ENCODE results near the gene MAPK8IP1. TPM values are rescaled to one million over a fixed set of nuclear protein-coding genes. Genes with fewer than 3 reads are reported as not detected.

Gene MAPK8IP1
- total and polyA plus RNA-seq, 10 donors: 0.80 to 6.0 (median 3.1) TPM

DNA sequence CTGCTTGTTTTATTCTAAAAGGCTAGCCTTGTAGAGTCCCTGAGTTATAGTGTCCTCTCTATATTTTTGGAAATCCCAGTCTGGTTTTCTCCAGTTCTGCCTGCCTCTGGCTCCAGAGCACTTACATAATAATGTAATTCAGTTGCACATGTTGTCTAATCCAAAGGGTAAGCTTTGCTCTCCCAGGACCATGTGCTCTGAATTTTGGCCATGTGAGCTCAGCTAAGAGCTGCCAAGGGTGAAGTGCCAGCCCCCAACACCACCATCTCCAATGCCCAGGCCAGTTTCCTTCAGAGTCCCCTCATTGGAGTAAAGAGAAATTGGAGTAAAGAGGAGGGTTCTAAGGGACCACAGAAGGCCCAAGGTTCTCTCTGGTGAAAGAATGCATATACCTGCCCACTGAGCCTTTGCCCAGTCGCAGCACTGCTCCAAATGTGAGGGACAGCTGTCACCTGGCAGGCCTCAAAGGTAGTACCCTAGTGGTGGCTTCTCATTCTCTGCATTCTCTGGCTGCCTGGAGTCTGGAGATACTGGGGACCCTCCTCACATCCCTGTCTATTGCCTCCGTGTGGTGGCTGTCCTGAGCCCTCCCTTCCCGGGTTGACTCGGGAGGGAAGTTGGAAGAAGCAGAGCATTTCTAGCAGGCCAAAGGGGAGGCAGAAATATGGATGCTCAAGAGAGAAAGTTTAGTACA is 33.3 kb upstream of the MAPK8IP1 start:
- H3K27me3 ChIP-seq (replicated peaks in 1 of 7): no peaks in the 10 kb centered on the region
- intact Hi-C loops (cut with DNase I; ENCODE audit: low total_unique reads): no loop called here
- DNase-seq: no peak
- WGBS, 5 donors: 61 to 81% (median 75%) methylated on average over 4 of the region's 4 CpGs
- peaks cover 41 to 95% (median 70%) of the 10 kb centered on the region in 6 donors for H3K4me1 ChIP-seq
- no peak overlapping the region for H3K4me3 ChIP-seq
- no peaks in the 10 kb centered on the region for H3K9me3 ChIP-seq
- TF ChIP-seq, protein P1, sequence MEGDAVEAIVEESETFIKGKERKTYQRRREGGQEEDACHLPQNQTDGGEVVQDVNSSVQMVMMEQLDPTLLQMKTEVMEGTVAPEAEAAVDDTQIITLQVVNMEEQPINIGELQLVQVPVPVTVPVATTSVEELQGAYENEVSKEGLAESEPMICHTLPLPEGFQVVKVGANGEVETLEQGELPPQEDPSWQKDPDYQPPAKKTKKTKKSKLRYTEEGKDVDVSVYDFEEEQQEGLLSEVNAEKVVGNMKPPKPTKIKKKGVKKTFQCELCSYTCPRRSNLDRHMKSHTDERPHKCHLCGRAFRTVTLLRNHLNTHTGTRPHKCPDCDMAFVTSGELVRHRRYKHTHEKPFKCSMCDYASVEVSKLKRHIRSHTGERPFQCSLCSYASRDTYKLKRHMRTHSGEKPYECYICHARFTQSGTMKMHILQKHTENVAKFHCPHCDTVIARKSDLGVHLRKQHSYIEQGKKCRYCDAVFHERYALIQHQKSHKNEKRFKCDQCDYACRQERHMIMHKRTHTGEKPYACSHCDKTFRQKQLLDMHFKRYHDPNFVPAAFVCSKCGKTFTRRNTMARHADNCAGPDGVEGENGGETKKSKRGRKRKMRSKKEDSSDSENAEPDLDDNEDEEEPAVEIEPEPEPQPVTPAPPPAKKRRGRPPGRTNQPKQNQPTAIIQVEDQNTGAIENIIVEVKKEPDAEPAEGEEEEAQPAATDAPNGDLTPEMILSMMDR (IDR thresholded peaks at IDR 0.05 in 8 of 11, conservative IDR thresholded peaks at IDR 0.05 in 3 of 11): no peak
- no peak for TF ChIP-seq POLR2A (IDR thresholded peaks at IDR 0.05)
- peaks cover 0 to 38% (median 13%) of the 10 kb centered on the region in 6 donors for H3K36me3 ChIP-seq
- peak overlapping the region in 6 of 8 donors; percentile 4 to 41 (median 20) for H3K27ac ChIP-seq

DNA sequence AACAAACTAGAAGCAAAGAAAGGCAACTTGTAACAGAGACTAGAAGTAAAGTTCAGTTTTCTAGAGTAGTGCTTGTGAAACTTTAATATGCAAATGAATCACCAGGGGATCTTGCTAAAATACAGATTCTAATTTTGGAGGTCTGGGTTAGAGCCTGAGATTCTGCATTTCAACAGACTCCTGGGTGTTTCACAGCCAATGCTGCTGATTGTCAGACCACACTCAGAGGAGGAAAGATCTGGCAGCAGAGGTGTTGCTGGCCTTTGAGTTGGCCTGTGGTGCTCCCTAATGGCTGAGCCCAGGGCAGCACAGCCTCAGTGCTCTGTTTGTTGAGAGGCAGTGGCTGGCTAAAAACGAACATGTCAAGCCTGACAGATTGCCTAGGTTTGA is 32.7 kb upstream of the MAPK8IP1 start:
- H3K9me3 ChIP-seq: no peaks in the 10 kb centered on the region
- peaks cover 46 to 100% (median 75%) of the 10 kb centered on the region in 6 donors for H3K4me1 ChIP-seq
- TF ChIP-seq, protein P1 (IDR thresholded peaks at IDR 0.05 in 8 of 11, conservative IDR thresholded peaks at IDR 0.05 in 3 of 11): no peak
- TF ChIP-seq POLR2A (IDR thresholded peaks at IDR 0.05): no peak
- H3K27ac ChIP-seq: peak overlapping the region in 1 of 8 donors; percentile 41
- 35 to 90% (median 58%) methylated on average over 1 of the region's 1 CpG for WGBS, 5 donors
- H3K27me3 ChIP-seq (replicated peaks in 1 of 7): no peaks in the 10 kb centered on the region
- no peak for DNase-seq
- intact Hi-C loops (cut with DNase I; ENCODE audit: low total_unique reads): no loop called here
- no peak overlapping the region for H3K4me3 ChIP-seq
- peaks cover 0 to 43% (median 17%) of the 10 kb centered on the region in 6 donors for H3K36me3 ChIP-seq

DNA sequence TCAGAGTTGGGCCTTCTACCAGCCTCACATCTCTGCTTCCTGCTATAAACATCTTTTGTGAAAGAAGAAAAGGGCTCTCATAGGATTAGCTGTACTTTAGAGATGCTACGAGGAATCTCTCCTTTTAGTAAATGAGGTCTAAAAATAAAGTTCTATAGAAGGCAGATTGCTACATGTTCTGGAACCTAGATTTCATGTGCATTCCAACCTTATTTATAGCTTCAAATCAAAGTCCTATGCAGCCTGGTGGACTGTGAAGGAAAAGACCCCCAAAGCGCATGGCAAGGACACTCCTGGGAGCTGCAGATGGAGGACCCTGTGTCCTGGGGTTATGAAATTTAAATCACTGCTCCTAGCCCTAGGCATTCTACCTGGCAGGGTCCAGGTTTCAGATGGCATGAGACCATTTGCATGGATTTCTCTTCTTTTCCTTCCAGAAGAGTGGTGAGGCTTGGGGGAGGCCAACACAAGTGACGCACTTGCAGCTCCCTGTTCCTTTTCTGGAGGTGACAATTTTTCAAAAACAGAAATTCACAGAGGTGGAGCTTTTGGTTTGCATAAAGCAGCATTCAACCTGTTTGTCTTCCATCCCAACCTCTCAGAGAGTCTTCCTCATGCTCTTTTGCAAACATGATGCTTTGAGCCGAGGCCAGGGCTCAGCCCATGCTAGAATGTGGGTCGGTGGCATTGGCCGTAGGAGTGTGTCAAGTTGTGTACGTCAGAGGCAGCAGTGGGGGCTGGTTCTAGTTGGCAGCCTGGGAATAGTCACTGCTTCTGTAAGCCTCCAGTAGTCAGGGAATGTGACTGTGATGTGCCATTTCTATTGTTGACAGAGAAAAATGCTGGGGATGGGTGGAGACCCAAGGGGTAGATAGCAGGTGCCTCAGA is 31.9 kb upstream of the MAPK8IP1 start:
- peaks cover 50 to 100% (median 76%) of the 10 kb centered on the region in 6 donors for H3K4me1 ChIP-seq
- WGBS, 5 donors: 88 to 99% (median 91%) methylated on average over 7 of the region's 7 CpGs
- H3K9me3 ChIP-seq: no peaks in the 10 kb centered on the region
- no peak overlapping the region for H3K4me3 ChIP-seq
- peaks cover 5 to 52% (median 25%) of the 10 kb centered on the region in 6 donors for H3K36me3 ChIP-seq
- TF ChIP-seq, protein P1 (IDR thresholded peaks at IDR 0.05 in 8 of 11, conservative IDR thresholded peaks at IDR 0.05 in 3 of 11): no peak
- TF ChIP-seq POLR2A (IDR thresholded peaks at IDR 0.05): no peak
- no peak for TF ChIP-seq POLR2AphosphoS5 (IDR thresholded peaks at IDR 0.05)
- intact Hi-C loops (cut with DNase I; ENCODE audit: low total_unique reads): no loop called here
- H3K27me3 ChIP-seq (replicated peaks in 1 of 7): no peaks in the 10 kb centered on the region
- no peak overlapping the region for H3K27ac ChIP-seq
- no peak for DNase-seq

DNA sequence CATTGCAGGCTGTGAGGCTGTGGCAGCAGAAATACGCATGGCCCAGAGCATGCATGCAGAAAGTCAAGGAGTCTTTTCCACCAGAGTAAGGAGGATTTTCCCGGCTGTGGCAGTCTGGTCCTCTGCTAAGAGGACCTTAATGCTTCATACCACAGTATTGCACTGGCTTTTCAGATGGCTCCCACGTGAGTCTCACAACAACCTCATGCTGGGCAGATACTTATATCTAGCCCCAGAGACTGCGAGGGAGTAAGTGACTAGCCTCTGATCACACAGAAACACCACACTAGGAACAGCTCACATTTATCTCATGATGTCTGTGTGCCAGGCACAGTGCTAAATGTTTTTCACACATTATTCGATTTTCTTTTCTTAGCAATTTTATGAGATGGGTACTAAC is 30.1 kb upstream of the MAPK8IP1 start:
- H3K4me3 ChIP-seq: no peak overlapping the region
- TF ChIP-seq POLR2A (IDR thresholded peaks at IDR 0.05): no peak
- TF ChIP-seq, protein P1 (IDR thresholded peaks at IDR 0.05 in 8 of 11, conservative IDR thresholded peaks at IDR 0.05 in 3 of 11): no peak
- TF ChIP-seq POLR2AphosphoS5 (IDR thresholded peaks at IDR 0.05): no peak
- peaks cover 5 to 67% (median 37%) of the 10 kb centered on the region in 6 donors for H3K36me3 ChIP-seq
- intact Hi-C loops (cut with DNase I; ENCODE audit: low total_unique reads): no loop called here
- WGBS, 5 donors: 71 to 76% (median 74%) methylated on average over 4 to 5 of the region's 5 CpGs
- no peaks in the 10 kb centered on the region for H3K27me3 ChIP-seq (replicated peaks in 1 of 7)
- peak overlapping the region in 1 of 8 donors; percentile 24 for H3K27ac ChIP-seq
- peaks cover 54 to 99% (median 70%) of the 10 kb centered on the region in 6 donors for H3K4me1 ChIP-seq
- H3K9me3 ChIP-seq: no peaks in the 10 kb centered on the region
- DNase-seq: no peak
